HG03378 (cell line): Measurements from ENCODE around the gene MBP.

Experiments
- ATAC-seq: cut with Tn5 transposase; IDR thresholded peaks from one replicate; pipeline ENCODE4 v1.9.1; 2021; ENCODE audit warnings: mild to moderate bottlenecking, moderate library complexity; ENCODE audit not compliant: unreplicated experiment

Gene MBP

GRCh38 chr18:77102259-77103040 is 30.1 kb downstream of the MBP start:
- ATAC-seq: peak; percentile 86

GRCh38 chr18:77101410-77102258 is 30.9 kb downstream of the MBP start:
- peak; percentile 25 for ATAC-seq

GRCh38 chr18:77100751-77101355 is 31.7 kb downstream of the MBP start:
- no peak for ATAC-seq

GRCh38 chr18:77099485-77100370 is 32.9 kb downstream of the MBP start:
- ATAC-seq: no peak

GRCh38 chr18:77098538-77099174 is 33.9 kb downstream of the MBP start:
- ATAC-seq: no peak

- ATAC-seq: no peak
Observed at GRCh38 chr18:77098029-77098428, 34.6 kb downstream of the MBP start.

- ATAC-seq: no peak
Observed at GRCh38 chr18:77096936-77097886, 35.4 kb downstream of the MBP start.

- no peak for ATAC-seq
Observed at GRCh38 chr18:77095391-77096371, 36.9 kb downstream of the MBP start.

GRCh38 chr18:77093586-77093985 is 39.0 kb downstream of the MBP start:
- ATAC-seq: no peak

- no peak for ATAC-seq
Observed at GRCh38 chr18:77093067-77093430, 39.5 kb downstream of the MBP start.

GRCh38 chr18:77092104-77093066 is 40.2 kb downstream of the MBP start:
- ATAC-seq: no peak

GRCh38 chr18:77091366-77091765 is 41.2 kb downstream of the MBP start:
- ATAC-seq: no peak

- no peak for ATAC-seq
Observed at GRCh38 chr18:77090546-77091174, 41.9 kb downstream of the MBP start.

GRCh38 chr18:77089723-77090285 is 42.8 kb downstream of the MBP start:
- no peak for ATAC-seq

- ATAC-seq: no peak
Observed at GRCh38 chr18:77088963-77089722, 43.4 kb downstream of the MBP start.
